COLO668 (cell line): ENCODE measurements around the gene ZC3H10.
"Not testable (repeated sequence)": the region's sequence is repeated elsewhere in the genome, so short reads cannot be mapped to it uniquely, and the experiment has no call there.

Experiments used
- DNase-seq: peaks from one replicate; lab custom pipeline; 2025; ENCODE audit not compliant: unreplicated experiment; lab: John Stamatoyannopoulos, UW

ZC3H10 gene, protein sequence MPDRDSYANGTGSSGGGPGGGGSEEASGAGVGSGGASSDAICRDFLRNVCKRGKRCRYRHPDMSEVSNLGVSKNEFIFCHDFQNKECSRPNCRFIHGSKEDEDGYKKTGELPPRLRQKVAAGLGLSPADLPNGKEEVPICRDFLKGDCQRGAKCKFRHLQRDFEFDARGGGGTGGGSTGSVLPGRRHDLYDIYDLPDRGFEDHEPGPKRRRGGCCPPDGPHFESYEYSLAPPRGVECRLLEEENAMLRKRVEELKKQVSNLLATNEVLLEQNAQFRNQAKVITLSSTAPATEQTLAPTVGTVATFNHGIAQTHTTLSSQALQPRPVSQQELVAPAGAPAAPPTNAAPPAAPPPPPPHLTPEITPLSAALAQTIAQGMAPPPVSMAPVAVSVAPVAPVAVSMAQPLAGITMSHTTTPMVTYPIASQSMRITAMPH

DNA sequence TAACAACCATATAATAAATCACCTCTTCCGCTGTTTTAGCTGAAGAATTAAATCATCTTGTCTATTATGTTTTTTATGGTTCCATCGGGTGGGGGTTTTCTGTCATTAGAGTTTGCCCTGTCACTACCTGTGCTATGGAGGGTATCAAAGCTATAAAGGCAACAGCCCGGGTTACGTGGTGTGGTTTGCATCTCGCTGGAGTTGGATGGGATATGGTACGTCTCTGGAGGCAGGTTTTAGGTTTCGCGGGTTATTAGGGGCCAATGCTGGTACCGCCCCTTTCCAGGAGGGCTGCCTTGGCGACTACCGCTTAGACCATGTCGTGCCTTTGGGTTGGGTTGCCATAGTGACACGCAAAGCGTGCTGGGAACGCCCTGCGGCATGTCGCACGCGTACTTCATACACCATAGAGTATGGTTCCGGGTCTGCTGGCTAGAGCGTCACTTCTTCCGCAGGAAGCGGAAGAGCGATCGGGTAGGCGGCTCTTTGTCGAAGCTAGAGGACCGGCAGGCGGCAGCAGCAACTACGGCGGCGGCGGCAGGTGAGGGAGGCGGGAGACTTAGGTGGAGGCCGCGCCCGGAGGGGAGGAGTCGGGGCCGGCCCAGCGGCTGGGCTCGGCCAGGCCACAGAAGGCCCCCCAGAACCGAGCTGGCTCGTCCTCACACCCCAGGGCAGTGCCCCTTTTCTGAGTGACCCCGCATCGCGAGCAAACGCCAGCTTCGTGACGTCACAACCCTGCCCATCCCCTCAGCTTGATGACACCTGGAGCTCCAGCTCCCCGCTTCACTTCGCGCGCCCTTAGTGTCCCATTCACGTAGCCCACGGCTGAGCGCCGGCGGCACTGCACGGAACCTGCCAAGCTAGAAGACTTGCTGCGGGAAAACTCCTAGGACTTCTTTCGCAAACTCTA is at the start of gene ZC3H10:
Gene ZC3H10 (plus strand): TSS at position 489 of the 910 bp plus-strand sequence. CDS start 2,297 bp downstream, outside the sequence.
- peak; percentile 95 for DNase-seq

DNA sequence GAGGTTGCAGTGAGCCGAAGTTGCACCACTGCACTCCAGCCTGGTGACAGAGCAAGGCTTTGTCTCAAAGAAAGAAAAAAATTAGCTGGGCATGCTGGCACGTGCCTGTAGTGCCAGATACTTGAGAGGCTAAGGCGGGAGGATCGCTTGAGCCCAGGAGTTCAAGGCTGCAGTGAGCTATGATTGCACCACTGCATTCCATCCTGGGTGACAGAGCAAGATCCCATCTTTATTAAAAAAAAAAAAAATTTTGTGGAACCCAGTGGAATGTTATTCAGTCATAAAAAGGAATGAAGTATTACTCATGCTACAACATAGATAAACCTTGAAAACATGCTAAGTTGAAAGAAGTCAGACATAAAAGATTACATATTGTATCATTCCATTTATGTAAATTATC is 46.4 kb upstream of the ZC3H10 start:
- no peak for DNase-seq

DNA sequence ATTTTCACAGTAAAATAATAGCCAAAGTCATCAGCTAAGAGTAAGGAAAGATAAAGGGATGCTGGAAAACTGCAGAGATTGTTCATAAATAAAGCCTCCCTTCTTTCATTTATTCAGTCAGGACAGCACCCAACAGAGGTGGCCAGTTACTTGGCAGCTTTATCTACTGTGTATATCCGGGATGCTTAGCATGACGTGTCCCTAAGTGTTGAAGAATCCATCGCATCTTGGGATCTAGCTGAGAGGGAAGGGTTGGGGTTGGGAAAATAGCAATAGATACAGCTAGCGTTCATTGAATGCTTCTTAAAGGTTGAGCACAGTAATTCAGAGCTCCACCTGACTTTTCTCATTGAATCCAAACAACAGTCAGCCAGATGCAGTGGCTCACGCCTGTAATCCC is 43.7 kb upstream of the ZC3H10 start:
- DNase-seq, result no peak

DNA sequence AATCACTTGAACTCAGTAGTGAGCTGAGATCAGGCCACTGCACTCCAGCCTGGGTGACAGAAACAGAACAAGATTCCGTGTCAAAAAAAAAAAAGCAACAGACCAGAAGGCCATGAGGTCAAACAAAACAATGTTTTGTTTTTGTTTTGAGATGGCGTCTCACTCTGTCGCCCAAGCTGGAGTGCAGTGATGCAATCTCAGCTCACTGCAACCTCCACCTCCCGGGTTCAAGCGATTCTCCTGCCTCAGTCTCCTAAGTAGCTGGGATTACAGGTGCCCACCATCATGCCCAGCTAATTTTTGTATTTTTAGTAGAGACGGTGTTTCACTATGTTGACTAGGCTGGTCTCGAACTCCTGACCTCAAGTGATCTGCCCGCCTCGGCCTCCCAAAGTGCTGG is 40.1 kb upstream of the ZC3H10 start:
- not testable (repeated sequence) for DNase-seq

DNA sequence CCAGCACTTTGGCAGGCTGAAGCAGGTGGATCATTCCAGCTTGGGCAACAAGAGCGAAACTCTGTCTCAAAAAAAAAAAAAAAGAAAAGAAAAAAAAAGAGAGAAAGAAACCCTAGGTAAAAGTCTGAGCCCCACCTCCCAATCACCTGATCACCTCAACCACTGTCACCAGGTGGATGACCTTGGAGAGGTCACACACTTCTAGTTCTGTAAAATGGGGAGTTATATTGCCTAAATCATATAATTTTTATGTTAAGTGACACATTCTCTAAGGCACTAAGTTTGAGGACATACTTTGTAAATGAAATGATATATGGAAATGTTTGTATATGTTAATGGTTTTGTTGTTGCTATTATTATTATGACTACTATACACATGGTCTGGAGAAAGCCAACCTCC is 39.6 kb upstream of the ZC3H10 start:
- DNase-seq, result no peak

DNA sequence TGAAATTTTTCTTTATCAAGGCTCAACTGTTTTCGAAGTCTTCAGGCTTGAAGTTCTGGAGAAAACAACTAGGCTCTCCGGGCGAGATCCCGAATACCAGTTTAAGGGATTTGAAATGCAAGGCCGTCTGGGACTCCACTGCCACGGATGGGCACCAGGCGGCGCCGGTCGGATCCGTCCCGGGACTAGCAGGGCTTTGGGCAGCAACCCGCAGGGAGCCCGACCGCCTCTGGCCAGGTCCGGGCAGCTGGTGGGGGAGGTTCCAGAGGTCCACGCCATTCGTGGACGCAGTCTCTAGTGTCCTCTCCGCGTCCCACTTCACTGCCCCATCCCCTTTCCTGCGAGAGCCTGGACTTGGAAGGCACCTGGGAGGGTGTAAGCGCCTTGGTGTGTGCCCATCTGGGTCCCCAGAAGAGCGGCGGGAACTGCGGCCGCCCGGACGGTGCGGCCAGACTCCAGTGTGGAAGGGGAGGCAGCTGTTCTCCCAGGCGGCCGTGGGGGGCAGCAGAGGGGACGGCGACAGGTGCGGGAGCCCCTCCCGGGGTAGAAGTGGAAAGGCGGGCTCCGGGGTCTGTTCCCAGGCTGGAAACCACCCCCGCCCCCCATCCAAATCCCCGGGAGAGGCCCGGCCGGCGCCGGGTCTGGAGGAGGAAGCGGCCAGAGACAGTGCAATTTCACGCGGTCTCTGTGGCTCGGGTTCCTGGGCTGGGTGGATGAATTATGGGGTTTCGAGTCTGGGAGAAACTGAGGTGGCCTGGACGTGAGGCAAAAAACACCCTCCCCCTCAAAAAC is 38.9 kb upstream of the ZC3H10 start:
- DNase-seq, result peak; percentile 75

DNA sequence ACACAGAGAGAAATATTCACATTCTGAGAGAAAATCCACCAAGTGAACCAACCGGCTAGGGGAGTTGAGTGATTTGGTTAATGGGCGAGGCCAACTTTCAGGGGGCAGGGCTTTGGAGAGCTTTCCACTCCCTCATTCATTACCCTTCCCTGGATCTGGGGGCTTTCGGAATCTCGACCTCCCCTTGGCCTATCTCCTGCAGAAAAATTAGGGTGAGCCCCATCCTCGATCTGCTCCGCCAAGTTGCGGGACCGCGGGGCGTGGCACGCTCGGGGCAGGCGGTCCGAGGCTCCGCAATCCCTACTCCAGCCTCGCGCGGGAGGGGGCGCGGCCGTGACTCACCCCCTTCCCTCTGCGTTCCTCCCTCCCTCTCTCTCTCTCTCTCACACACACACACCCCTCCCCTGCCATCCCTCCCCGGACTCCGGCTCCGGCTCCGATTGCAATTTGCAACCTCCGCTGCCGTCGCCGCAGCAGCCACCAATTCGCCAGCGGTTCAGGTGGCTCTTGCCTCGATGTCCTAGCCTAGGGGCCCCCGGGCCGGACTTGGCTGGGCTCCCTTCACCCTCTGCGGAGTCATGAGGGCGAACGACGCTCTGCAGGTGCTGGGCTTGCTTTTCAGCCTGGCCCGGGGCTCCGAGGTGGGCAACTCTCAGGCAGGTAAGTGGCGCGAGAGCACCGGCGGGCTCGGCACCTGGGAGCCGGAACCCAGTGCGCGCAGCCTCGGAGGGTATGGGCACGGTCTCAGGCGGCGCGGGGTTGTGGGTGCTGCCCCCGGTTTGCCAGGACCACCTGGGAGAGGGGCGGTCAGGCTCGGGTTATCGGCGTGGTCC is 38.1 kb upstream of the ZC3H10 start, which contains the start of gene ERBB3:
Gene ERBB3 (plus strand): TSS at position 443 of the 833 bp plus-strand sequence. CDS start 136 bp downstream, at position 579.
- peak; percentile 79 for DNase-seq

DNA sequence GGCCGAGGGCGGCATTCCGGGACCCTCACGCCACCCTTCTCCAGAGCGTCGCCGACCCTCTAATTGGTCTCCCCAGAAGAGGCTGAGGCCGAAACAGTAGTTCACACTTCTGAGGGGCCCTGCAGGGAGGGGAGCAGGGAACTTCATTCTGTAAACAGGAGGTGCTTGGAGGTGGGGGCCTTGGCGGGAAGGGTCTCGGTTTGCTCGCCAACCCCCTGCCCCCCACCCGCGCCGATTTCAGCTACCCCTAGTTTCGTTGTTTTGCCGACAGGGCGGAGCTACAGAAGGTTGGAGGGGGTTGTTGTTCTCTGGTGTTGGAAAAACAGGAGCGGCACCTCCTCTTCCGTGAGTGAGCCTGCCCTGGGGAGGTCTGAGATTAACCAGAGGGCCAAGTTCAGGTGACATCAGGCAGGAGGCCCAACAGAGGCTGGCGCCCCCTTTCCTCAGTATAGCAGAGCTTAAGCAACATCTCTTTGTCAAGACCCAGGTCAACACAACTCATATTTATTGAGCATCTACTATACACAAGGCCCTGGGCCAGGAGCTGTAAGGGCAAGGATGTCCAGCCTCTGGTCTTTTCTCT is 37.4 kb upstream of the ZC3H10 start:
- peak; percentile 18 for DNase-seq

DNA sequence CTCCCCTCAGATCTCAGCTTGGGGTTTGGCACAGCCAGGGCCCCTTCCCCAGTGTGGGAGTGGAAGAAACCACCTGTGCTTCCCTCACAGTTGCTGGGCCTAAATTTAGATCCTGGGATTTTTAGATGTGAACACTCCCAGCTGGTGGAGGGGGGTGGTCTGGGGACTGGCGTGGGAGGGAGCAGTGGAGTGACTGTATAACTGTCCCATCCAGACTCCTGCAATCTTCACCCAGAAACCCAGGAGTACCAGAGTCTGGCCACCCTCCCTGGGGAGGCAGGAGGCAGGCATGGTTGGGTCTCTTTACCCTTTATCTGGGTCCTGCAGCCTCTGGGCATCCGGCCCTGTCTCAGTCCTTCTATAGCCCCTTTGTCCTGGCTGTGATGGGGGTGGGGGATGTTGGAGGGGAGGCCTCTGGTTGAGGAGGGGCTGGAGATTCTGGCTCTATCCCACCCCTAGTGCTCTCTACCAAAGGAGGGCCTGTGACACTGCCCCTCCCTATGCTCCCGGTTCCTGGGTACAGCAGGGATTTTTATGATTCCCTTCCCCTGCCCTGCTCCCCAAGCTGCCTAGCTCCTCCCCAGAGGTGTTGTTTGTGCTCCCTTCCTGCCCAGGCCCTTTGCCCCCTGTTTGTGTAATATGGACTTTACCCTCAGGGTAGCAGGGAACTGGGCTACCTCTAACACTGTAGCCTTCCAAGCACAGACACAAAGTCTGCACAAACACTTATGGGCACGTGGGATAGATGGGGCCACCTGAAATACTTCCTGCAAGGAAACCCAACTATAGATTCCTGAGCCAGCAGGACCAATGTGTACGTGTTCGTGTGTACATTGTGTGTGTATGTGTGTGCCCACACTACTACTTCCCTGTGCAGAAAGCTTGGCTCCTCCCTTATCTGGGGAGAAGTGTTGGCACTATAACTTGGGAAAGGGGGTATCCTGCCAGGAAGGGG is 36.4 kb upstream of the ZC3H10 start:
- peak; percentile 18 for DNase-seq

DNA sequence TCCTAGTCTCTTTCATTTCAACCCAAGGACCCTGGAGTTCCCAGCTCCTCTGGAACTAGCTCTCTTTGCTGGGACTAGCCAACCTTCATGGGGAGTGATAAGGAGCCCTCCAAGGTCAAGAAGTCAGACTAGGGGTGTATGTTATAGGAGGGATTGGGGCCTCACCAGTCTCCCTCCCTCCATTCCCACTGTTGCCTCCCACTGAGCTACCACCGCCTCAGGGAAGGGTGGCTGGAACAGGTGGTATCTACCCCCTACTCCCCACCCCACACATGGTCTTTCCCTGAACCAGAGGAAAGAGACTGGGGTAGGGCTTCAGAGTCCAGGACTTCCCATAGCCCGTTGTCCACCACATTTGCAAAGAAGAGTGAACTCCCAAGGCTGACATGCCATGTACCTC is 35.7 kb upstream of the ZC3H10 start:
- no peak for DNase-seq

DNA sequence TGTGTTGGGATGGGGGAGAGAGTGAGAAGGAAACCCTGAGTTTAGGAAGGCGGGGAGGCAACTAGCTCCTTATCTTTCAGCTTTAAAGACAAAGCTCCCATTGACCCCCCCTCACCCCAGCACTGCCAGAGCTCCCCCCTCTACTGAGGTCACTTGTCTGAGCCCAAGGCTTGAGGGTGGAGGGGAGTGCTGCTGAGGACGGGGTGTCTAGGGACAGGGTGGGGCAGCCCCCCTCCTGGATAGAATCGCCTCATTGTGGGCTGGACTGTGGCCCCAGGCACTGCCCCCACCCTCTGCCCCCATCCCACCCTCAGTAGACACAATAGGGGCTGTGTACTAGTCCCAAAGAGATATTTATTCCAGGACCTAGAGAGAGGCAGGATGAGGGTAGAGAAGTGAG is 35.1 kb upstream of the ZC3H10 start:
- DNase-seq, result no peak

DNA sequence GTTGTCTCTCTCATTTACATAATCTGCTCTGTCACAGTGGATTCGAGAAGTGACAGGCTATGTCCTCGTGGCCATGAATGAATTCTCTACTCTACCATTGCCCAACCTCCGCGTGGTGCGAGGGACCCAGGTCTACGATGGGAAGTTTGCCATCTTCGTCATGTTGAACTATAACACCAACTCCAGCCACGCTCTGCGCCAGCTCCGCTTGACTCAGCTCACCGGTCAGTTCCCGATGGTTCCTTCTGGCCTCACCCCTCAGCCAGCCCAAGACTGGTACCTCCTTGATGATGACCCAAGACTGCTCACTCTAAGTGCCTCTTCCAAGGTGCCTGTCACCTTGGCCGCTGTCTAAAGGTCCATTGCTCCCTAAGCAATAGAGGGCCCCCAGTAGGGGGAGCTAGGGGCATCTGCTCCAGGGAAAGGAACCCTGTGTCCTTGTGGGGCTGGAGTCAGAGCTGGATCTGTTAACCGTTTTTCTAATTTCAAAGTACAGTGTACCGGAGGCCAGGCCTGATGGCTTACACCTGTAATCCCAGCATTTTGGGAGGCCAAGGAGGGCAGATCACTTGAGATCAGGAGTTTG is 33.0 kb upstream of the ZC3H10 start:
- DNase-seq, result peak; percentile 4

DNA sequence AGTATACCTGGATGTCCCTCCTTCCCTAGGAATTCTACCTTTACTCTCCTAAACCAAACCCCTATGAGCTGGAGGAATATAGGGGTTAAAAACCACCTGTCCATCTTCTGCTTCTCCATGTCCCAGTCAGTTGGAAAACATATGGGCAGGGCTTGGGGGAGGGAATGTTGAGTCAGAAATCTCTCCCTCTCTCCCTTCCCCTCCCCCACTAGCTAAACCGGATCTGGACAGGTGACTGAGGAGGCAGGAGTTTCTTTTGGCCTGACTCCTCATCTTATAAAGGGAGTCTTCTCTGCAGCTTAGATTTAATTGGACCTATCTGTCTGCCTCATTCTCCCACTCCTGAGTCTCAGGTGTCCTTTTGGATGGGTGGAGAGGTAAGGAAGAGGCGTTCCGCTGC is 32.0 kb upstream of the ZC3H10 start:
- no peak for DNase-seq

DNA sequence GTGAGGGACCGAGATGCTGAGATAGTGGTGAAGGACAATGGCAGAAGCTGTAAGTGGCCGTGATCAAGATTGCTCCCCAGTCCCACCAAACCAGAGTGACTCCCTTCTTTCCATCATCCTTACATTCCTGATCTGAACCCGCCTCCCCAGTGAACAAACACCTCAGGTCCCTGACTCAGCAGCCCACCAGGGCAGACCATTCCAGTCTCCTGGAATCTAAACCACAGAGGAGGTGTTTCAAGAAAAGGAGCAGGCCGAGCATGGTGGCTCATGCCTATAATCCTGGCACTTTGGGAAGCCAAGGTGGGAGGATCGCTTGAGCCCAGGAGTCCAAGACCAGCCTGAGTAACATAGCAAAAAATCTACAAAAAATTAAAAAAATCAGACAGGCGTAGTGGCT is 31.5 kb upstream of the ZC3H10 start:
- DNase-seq, result no peak

DNA sequence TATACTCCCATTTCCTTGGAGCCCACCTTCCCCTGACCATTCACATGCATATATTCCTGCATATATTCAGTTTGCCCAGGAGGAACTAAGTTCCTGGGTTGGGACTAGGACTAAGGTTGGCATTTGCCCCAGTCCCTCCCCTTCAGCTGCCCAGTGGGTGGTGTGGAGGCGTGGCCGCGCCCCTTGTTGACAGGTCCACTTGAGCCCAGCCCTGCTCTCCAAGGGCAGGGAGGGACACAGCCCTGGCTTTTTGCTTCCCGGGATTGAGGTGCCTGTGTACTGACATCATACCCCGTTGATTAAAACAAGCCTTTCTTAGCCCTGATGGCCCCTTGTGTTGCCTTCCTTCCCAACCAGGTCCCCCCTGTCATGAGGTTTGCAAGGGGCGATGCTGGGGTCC is 30.8 kb upstream of the ZC3H10 start:
- peak; percentile 17 for DNase-seq

DNA sequence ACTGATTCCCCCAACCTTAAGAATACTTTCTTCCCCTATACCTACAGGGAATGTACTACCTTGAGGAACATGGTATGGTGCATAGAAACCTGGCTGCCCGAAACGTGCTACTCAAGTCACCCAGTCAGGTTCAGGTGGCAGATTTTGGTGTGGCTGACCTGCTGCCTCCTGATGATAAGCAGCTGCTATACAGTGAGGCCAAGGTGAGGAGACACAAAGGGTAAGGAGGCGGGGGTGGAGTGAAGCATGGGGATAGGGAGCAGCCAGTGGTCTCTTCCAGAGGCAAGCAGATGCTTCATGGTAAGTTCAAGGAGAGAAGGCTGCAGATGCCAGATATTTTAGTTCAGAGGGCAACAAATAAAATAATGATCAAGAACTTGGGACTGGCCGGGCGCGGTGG is 20.3 kb upstream of the ZC3H10 start:
- DNase-seq, result no peak

DNA sequence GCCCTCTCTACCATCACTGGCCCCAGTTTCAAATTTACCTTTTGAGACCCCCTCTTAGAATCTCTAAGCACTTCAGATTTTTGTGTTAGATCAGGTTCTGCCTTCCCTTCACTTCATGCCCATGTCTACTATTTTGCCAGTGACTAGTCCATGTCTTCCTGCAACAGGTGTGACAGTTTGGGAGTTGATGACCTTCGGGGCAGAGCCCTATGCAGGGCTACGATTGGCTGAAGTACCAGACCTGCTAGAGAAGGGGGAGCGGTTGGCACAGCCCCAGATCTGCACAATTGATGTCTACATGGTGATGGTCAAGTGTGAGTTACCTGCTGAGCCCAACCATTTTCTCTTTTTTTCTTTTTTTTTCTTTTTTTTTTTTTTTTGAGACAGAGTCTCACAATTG is 19.5 kb upstream of the ZC3H10 start:
- no peak for DNase-seq

DNA sequence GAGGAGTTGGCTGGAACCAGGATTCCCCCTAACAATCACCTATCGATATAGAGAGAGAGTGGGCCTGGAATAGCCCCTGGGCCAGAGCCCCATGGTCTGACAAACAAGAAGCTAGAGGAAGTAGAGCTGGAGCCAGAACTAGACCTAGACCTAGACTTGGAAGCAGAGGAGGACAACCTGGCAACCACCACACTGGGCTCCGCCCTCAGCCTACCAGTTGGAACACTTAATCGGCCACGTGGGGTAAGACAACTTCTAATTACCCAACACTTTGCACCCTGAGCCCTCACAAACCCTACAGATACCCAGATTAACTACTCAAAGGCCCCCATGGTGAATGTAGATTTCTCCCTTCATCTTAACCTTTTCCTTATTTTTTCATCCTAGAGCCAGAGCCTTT is 18.3 kb upstream of the ZC3H10 start:
- no peak for DNase-seq
